ENCODE measurements around the gene ALG14.

- TF ChIP-seq ZNF274 (IDR thresholded peaks at IDR 0.05; ENCODE audit: low read depth, low read length) (no peak), POLR2A (IDR thresholded peaks at IDR 0.05; ENCODE audit: borderline replicate concordance, extremely low read depth, insufficient read depth, insufficient read length) (no peak), POLR2AphosphoS5 (IDR thresholded peaks at IDR 0.05; ENCODE audit: low read depth, low read length) (no peak), JUND (IDR thresholded peaks at IDR 0.05) (no peak), EZH2phosphoT487 (IDR thresholded peaks at IDR 0.05; ENCODE audit: borderline replicate concordance) (no peak), YY1 (IDR thresholded peaks at IDR 0.05; ENCODE audit: extremely low read depth, insufficient replicate concordance, low read depth, low read length) (no peak), ELF1 (IDR thresholded peaks at IDR 0.05; ENCODE audit: borderline replicate concordance, low read depth) (no peak), EZH2 (IDR thresholded peaks at IDR 0.05) (no peak), RAD21 (IDR thresholded peaks at IDR 0.05; ENCODE audit: low read depth) (no peak), CEBPB (IDR thresholded peaks at IDR 0.05; ENCODE audit: low read depth) (no peak), TCF7L2 (IDR thresholded peaks at IDR 0.05; ENCODE audit: borderline replicate concordance, extremely low read depth, insufficient read depth, insufficient read length) (no peak)
- TF ChIP-seq, protein P1, sequence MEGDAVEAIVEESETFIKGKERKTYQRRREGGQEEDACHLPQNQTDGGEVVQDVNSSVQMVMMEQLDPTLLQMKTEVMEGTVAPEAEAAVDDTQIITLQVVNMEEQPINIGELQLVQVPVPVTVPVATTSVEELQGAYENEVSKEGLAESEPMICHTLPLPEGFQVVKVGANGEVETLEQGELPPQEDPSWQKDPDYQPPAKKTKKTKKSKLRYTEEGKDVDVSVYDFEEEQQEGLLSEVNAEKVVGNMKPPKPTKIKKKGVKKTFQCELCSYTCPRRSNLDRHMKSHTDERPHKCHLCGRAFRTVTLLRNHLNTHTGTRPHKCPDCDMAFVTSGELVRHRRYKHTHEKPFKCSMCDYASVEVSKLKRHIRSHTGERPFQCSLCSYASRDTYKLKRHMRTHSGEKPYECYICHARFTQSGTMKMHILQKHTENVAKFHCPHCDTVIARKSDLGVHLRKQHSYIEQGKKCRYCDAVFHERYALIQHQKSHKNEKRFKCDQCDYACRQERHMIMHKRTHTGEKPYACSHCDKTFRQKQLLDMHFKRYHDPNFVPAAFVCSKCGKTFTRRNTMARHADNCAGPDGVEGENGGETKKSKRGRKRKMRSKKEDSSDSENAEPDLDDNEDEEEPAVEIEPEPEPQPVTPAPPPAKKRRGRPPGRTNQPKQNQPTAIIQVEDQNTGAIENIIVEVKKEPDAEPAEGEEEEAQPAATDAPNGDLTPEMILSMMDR (IDR thresholded peaks at IDR 0.05 in 2 of 3, conservative IDR thresholded peaks at IDR 0.05 in 1 of 3; ENCODE audit: borderline replicate concordance in 1 of 3, insufficient read depth in 1 of 3, low read depth in 2 of 3, low read length in 2 of 3), result no peak
- TF ChIP-seq, protein P2, sequence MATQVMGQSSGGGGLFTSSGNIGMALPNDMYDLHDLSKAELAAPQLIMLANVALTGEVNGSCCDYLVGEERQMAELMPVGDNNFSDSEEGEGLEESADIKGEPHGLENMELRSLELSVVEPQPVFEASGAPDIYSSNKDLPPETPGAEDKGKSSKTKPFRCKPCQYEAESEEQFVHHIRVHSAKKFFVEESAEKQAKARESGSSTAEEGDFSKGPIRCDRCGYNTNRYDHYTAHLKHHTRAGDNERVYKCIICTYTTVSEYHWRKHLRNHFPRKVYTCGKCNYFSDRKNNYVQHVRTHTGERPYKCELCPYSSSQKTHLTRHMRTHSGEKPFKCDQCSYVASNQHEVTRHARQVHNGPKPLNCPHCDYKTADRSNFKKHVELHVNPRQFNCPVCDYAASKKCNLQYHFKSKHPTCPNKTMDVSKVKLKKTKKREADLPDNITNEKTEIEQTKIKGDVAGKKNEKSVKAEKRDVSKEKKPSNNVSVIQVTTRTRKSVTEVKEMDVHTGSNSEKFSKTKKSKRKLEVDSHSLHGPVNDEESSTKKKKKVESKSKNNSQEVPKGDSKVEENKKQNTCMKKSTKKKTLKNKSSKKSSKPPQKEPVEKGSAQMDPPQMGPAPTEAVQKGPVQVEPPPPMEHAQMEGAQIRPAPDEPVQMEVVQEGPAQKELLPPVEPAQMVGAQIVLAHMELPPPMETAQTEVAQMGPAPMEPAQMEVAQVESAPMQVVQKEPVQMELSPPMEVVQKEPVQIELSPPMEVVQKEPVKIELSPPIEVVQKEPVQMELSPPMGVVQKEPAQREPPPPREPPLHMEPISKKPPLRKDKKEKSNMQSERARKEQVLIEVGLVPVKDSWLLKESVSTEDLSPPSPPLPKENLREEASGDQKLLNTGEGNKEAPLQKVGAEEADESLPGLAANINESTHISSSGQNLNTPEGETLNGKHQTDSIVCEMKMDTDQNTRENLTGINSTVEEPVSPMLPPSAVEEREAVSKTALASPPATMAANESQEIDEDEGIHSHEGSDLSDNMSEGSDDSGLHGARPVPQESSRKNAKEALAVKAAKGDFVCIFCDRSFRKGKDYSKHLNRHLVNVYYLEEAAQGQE (IDR thresholded peaks at IDR 0.05; ENCODE audit: low read depth), result no peak
Observed at GRCh38 chr1:94980582-94981574, 91.9 kb downstream of the ALG14 start.

Measured in HCT116 (cell line).